ENCODE data around the gene CGRRF1. TPM values are rescaled to one million over a fixed set of nuclear protein-coding genes. Genes with fewer than 3 reads are reported as not detected.

Gene CGRRF1
- total RNA-seq, 1 experiment from 2014 or later: 19.5 TPM

DNA sequence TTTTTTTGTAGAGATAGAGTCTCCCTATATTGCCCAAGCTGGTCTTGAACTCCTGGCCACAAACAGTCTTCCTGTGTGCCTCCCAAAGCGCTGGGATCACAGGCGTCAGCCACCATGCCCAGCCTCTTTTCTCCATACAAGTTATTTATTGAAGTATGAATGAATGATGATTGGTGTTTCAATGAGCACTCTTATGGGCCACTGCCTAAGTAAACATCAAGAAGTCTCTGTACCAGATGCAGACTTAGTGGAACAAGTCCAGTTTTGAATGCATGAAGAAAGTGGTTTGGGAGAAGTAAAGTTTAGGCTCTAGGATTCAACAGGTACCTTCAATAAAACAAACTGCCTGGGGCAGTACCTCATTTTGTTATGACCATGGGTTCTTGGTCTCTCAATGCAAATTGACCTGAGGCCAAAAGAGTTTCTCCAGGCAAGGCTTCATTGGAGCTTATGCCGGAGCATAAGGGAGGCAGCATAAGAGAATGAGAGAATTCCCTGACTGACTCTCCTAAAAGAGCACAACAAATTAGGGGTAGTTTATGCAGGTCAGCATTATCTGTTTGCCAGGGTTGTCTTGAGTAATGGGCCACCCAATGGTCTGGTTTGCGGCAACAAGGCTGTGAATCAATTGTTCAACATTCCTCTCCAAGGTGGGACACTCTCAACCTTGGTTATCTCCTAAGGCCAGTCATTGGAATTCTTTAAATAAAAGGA is 19.8 kb upstream of the CGRRF1 start:
- no peak for DNase-seq (ENCODE audit: low read depth)

- no peak for DNase-seq (ENCODE audit: low read depth)
Observed at GRCh38 chr14:54490445-54491175, 19.1 kb upstream of the CGRRF1 start.

DNA sequence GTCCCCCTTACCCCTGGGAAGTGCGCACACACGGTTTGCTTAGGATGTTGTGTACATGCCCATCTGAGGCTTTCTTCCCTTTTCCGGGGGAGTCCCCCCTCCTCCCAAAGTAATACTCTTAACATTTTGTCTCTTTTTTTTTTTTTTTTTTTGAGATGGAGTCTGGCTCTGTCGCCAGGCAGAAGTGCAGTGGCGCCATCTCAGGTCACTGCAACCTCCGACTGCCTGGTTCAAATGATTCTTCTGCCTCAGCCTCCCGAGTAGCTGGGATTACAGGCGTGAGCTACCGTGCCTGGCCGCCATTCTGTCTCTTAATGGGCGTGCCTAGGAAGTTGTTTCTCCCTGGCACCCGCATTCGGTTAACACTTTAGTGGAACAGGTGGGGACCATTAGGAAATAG is 16.4 kb upstream of the CGRRF1 start:
- DNase-seq (ENCODE audit: low read depth): no peak

DNA sequence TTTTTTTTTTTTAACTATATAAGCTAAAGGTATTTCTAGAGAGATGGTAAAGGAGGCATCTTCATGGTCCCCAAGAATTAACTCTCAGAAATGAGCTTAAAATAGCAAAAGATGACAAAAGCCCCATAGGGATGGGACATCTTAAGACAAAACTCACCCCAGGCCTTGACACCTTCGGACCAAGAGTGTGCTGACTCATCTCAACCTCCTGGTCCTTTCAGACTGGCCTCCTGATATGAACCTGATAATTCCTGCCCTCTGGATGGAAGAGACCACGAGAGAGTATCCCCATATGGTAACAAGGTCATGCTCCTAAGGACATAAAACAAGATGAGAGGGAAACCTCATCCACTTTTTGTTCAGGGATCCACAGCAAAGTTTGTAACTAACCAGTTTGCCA is 12.5 kb upstream of the CGRRF1 start:
- no peak for DNase-seq (ENCODE audit: low read depth)

DNA sequence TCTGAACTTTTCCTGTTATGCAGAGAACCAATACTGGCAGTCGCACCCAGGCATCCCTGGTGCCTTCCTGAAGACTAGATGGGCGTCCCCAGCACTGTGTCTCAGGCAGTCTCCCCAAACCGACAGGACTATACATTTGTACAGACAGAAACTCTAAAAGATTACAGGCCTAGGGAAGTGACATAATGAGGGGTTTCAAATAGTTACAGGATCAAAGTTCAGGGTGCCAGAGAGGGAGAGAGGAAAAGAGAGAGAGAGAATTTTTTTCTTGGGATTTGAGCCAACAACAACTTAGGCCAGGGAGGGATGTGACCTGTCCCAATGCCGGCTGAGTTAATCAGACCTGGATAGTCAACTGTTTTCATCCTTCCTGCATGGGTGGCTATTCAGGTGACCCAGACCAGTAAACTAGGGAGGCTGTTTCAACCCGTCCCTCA is 11.6 kb upstream of the CGRRF1 start:
- no peak for DNase-seq (ENCODE audit: low read depth)

DNA sequence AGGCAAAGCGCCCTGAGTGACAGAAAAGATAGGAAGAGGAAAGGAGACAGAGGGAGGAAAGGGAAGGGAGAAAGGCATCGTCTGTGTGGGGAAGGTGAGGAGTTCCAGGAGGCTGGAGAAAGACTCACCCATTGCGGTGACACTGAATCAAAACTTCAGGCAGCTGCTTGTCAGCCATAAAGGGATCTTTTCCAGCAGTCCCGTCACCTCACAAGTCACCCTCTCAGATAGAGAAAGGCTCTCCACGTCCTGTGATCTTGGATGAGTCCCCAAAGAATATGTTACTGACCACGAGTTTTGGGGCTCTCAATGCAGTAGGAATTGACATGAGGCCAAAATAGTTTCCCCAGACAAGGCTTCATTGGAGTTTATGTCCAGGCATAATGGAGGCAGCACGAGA is 11.1 kb upstream of the CGRRF1 start:
- DNase-seq (ENCODE audit: low read depth): no peak

DNA sequence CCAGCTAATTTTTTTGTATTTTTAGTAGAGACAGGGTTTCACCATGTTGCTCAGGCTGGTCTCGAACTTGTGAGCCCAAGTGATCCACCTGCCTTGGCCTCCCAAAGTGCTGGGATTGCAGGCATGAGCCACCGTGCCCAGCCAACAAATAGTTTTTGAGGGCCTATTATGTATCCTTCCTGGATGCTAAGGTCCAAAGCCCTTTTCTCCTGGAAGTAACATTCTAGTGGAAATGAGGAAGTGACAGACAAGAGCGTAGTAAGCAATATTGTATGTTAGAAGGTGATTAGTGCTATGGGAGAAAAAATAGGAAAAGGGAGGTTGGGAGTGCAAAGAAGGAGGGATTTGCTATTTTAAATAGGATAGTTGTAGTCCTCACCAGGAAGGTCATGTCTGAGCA is 9.0 kb upstream of the CGRRF1 start:
- DNase-seq (ENCODE audit: low read depth): no peak

DNA sequence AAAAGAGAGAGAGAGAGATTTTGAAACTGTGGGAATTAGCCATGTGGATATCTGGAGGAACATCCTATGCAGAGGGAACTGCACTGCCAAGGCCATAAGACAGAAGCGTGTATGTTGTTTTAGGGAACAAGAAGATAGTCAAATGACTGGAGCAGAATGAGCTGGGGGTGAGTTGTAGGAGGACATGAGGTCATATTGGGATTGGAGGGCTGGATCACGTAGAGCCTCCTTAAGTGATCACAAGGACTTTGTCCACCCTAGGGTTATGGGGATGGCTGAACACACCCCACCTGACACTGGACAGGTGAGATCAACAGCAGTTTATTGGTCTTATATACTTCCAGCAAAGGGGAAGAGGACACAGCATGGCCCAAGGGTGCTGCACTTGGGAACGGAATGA is 8.2 kb upstream of the CGRRF1 start:
- no peak for DNase-seq (ENCODE audit: low read depth)

DNA sequence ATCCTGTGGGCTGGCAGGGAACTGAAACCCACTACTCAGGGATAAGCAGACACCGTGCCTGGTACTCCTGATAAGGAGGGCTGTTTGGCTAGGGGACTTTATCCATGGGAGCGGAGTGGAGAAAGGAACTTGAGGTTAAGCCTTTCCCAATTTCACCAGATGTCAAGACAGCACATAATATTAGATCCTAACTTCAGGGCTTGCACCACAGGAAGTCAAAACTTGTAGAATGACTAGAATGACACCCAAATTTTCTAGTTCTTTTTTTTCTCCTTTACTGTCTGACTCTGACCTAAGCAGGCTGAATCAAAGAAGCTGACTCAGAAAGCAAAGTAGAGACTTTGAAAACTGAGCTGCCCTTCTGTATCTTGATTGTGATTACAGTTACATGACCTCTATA is 7.1 kb upstream of the CGRRF1 start:
- DNase-seq (ENCODE audit: low read depth): no peak

GRCh38 chr14:54503486-54503885 is 6.2 kb upstream of the CGRRF1 start:
- DNase-seq (ENCODE audit: low read depth): peak; percentile 24

GRCh38 chr14:54512393-54512792 is 2.7 kb downstream of the CGRRF1 start:
- DNase-seq (ENCODE audit: low read depth): no peak

GRCh38 chr14:54515670-54516069 is 6.0 kb downstream of the CGRRF1 start:
- no peak for DNase-seq (ENCODE audit: low read depth)

DNA sequence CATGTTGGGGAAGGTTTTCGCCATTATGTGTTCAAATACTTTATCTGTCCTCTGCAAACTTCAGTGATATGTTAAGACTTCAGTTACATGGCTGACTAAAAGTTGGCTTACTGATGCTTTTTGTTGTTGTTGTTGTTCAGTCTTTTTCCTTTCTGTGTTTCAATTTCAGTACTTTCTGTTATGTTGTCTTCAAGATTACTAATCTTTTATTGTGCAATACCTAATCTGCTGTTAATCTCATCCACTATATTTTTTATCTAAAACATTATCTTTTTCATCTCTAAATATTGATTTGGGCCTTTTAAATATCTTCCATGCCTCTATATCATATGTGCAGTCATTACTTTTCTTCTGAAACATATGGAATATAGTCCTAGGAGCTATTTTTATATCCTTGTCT is 7.0 kb downstream of the CGRRF1 start:
- no peak for DNase-seq (ENCODE audit: low read depth)

- no peak for DNase-seq (ENCODE audit: low read depth)
Observed at GRCh38 chr14:54524410-54524809, 14.7 kb downstream of the CGRRF1 start.

- no peak for DNase-seq (ENCODE audit: low read depth)
Observed at GRCh38 chr14:54528973-54529372, 19.3 kb downstream of the CGRRF1 start.

DNA sequence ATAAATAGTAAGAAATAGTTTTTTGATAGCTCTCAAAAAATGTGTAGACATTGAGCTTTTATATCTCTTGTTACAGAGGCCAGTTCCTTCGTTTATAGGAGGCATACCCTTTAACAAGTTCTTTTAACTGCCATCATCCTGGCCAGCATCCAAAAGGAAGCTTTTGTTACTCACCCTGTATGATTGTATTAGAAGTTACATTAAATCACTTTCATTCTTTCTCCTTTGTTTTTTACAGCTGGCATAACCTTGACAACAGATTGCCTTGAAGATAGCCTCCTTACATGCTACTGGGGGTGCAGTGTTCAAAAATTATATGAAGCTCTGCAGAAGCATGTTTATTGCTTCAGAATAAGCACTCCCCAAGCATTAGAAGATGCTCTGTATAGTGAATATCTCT is 20.1 kb downstream of the CGRRF1 start:
- peak; percentile 49 for DNase-seq (ENCODE audit: low read depth)

DNA sequence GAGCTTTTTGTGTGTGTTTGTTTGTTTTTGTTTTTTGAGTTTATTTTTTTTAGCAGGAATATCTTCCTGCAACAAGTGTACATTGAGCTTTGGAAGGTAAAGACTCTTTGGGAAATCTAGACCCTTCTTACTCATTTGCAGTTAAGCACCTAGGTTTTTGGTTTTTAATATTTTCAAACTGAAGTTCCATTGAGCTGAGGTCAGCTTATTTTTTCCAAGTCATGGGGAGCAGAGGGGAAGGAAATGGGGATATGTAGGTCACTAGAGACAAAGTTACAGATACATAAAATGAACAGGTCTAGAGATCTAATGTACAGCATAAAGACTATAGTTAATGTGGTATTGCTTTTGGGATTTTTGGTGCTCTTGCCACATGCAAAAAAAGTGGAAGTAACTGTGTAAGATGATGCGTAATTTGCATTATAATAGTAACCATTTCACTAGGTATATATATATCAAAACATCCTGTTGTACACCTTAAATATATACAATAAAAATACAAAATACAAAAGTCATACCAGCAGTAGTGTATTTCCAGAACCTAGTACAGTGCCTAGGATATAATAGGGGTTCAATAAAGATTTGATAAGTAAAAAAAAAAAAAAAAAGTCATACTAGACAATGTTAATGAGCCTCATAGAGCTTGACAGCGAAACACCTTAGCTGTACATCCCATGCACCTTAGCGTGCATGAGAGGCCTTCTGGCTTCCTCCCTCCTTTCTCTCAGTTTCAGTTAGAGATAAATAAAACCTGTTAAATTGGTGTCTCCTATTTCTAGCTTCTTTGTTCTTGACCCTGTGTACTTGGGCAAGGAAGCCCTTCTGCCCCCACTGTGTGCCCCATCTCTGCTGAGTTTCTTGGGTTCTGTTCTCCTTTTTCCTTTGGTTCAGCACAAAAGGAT is 22.7 kb downstream of the CGRRF1 start:
- no peak for DNase-seq (ENCODE audit: low read depth)

- no peak for DNase-seq (ENCODE audit: low read depth)
Observed at GRCh38 chr14:54533100-54533499, 23.4 kb downstream of the CGRRF1 start.

GRCh38 chr14:54535126-54535525 is 25.4 kb downstream of the CGRRF1 start:
- no peak for DNase-seq (ENCODE audit: low read depth)

GRCh38 chr14:54535646-54536045 is 25.9 kb downstream of the CGRRF1 start:
- no peak for DNase-seq (ENCODE audit: low read depth)

DNA sequence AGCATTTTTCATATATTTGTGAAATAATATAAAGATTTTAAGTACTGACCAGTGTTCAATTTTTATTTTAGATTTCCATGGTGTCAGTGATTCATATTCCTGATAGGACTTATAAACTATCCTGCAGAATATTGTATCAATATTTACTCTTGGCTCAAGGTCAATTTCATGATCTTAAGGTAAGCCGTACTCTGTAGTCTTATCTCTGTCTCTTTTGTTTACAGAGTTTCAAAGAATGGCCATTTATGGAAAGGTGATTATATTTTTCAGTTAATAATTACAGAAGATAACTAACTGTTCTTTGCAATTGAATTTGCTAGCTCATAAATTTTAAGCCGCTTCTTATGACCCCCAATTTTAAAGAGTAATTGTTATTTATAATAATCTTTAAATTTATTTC is 27.9 kb downstream of the CGRRF1 start:
- DNase-seq (ENCODE audit: low read depth): no peak

- DNase-seq (ENCODE audit: low read depth): no peak
Observed at GRCh38 chr14:54538055-54538454, 28.3 kb downstream of the CGRRF1 start.

Data from Daoy (cell line).